HG02840 (cell line): ENCODE measurements around the gene RNF133.
"Not testable (repeated sequence)": the region's sequence is repeated elsewhere in the genome, so short reads cannot be mapped to it uniquely, and the experiment has no call there.

Experiments
- ATAC-seq: cut with Tn5 transposase; IDR thresholded peaks from one replicate; pipeline ENCODE4 v1.9.1; 2021; ENCODE audit warnings: mild to moderate bottlenecking, moderate library complexity, moderate number of reproducible peaks; ENCODE audit not compliant: unreplicated experiment, low FRiP score

The RNF133 gene

DNA sequence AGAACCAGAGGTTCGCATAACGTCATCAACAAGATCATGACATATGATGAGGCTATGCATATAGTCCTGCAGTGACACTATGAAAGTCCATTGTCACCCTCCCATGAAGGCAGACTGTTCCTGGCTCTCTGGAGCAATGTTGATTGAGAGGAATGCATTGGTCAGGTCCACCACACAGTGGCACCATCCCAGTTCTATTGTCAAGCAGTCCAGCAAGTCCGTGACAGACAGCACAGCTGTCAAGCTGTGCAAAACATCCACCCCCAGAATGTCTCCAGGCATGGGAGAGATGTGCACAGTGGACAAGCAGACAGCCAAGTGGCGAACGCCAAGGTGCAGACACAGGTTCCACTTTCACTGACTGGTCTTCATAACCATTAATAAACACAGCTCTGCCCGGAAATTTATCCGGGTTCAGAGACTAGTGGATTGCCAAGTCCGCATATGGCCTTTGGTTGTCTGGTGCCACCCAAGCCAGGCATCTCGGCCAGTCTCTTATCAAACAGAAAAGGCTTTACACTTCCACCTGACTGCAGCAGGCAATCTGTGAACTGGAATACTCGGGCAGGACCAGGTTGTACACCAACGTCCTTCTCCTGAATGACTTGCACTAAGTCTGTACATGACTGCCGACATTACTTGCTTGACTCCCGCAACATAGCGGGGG is 7.2 kb downstream of the RNF133 start:
- no peak for ATAC-seq

DNA sequence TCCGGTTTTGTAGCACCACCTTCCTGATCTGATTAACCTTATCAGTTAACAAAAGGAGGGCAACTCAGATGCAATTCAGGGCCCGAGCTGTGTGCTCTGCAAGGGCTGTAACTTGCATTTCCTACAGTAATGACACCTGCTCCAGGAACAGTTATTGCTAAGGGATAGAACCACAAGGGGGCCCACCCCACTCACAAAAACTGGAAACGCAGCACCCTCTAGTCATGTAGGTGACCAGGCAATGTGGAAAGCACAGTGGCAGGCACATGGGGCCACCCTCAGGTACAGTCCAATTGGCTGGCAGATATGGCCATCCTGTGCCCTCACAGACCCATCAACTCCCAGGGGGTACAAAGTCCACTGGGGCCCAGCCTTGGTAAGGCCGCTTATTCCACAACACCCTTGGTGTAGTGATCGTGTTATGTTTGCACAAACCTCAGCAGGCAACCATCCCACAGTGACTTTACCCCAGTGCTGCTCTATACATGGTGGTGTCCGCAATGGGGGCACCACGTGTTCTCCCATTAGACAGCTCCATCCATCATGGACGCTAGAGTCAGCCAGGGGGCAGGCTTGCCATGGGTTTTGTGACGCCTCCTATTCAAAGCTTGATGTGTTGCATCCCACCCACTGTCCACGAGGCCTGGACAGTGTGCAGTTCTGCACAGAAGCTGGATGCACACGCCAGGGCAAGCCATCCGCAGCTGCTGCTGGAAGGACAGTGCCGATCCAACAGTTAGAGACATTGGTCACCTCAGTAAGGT is 9.4 kb downstream of the RNF133 start:
- ATAC-seq, result no peak

GRCh38 chr7:122688400-122688998 is 10.4 kb downstream of the RNF133 start:
- ATAC-seq, result no peak

DNA sequence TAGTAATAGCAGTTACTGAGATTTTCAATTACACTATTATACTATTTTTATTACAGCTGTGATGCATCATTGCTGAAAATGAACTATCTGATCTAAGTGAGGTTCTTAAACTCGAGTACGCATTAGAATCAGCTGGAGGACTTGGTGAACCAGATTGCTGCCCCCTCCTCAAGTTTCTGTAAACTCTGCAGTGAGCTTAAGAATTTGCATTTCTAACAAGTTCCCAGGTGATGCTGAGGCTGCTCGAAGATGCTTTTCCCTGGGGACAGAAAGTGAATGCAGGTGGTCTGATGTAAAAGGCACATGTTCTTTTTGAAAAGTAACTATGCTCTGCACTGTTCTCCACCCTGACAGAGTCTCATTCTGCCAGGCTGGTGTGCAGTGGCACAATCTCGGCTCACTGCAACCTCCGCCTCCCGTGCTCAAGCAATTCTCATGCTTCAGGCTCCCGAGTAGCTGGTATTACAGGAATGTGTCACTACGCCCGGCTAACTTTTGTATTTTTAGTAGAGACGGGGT is 12.5 kb downstream of the RNF133 start:
- ATAC-seq, result no peak

DNA sequence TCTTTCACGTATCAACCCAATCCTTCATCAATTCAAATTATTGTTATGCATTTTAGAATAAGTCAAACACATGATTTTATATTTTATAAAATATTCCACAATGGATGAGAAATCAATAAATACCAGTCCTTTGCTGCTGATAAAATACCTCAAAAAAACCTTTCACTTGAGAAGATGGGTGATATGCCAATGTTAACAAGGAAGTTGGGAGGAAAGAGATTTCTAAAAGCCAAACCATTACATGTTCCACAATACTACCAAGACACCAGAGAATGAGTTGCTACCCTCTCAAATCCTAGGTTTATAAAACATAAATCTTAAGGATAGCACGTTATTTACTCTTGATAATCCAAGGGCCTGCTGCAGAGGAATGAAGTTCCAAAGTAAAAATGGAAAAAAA is 14.4 kb downstream of the RNF133 start:
- ATAC-seq, result no peak

DNA sequence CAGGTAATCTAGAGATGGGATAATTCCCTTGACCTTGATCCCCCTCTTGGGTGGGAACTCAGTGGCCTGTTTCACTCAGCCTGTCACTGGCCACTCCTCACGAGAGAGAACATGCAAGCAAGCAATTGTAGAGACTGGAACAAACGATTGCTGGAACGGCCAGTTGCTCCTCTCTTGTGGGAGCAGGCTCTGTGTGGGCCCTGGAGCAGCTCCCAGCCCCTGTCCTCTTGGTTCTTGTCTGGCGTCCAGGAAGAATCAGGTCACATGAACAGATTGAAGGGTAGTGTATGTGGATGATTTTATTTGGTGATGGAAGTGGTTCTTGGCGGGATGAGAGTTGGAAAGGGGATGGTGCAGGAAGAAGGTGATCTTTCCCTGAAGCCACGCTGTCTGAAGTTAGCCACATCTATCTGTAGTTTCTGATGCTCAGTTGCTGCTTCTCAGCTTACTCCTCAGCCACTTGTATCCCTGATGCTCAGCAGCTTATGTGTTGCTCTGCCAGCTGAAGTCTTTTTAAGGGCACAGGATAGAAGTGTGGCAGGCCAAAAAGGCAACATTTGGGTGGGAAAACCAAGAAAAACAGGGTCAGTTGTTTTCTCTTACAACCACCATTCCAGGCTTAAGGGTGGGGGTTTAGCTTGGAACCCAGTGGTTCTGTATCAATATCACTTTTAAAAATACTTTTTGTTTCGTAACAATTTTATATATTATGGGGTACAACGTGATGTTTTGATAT is 15.9 kb downstream of the RNF133 start:
- no peak for ATAC-seq

DNA sequence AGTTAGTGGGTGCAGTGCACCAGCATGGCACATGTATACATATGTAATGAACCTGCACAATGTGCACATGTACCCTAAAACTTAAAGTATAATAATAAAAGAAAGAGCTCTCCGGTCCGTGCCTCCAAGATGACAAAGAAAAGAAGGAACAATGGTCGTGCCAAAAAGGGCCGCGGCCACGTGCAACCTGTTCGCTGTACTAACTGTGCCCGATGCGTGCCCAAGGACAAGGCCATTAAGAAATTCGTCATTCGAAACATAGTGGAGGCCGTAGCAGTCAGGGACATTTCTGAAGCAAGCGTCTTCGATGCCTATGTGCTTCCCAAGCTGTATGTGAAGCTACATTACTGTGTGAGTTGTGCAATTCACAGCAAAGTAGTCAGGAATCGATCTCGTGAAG is 17.7 kb downstream of the RNF133 start:
- not testable (repeated sequence) for ATAC-seq

GRCh38 chr7:122679813-122680212 is 19.1 kb downstream of the RNF133 start:
- ATAC-seq, result no peak

DNA sequence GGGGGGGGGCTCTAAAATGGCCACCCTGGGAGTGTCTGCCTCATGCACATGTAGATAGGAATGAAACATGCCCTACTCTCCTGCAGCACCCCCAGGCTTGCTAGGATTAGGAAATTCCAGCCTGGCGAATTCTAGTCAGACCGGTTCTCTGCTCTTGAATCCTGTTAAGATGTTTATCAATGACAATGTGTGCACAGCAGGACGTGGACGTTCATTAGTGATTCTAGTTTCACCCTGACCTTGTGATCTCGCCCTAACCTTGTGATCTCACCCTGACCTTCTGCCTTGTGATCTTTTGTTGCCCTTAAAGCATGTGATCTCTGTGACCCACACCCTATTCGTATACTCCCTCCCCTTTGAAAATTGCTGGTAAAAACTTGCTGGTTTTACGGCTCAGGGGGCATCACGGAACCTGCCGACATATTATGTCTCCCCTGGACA is 19.6 kb downstream of the RNF133 start:
- ATAC-seq, result not testable (repeated sequence)

DNA sequence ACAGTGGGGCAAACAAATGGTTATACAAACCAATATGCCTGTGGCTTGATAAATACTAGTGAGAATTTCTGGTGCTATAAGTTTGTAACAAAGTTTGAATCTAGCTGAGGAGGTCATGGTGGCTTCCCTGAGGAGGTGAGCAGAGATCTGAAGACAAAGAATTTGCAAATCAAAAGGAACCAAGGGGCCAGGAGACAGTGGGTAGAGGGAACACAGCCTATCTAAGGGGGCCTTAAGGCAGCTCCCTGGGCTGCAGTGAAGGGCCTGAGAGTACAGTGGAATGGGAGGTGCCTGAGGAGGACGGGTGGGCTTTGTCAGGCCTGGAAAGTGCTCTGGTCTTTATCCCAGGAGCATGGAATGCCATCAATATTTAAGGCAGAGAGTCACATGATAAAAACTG is 21.8 kb downstream of the RNF133 start:
- no peak for ATAC-seq

GRCh38 chr7:122676466-122676865 is 22.5 kb downstream of the RNF133 start:
- ATAC-seq, result no peak

DNA sequence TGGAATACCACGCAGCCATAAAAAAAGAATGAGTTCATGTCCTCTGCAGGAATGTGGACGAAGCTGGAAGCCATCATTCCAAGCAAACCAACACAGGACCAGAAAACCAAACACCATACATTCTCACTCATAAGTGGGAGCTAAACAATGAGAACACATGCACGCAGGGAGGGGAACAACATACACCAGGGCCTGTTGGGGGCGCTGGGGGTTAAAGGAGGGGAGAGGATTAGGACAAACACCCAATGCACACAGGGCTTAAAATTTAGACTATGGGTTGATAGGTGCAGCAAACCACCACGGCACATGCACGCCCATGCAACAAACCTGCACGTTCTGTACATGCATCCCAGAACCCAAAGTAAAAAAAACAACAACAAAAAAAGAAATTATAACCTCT is 23.3 kb downstream of the RNF133 start:
- no peak for ATAC-seq

- no peak for ATAC-seq
Observed at GRCh38 chr7:122675011-122675410, 23.9 kb downstream of the RNF133 start.

GRCh38 chr7:122674502-122674901 is 24.4 kb downstream of the RNF133 start:
- no peak for ATAC-seq

GRCh38 chr7:122673951-122674350 is 25.0 kb downstream of the RNF133 start:
- no peak for ATAC-seq

DNA sequence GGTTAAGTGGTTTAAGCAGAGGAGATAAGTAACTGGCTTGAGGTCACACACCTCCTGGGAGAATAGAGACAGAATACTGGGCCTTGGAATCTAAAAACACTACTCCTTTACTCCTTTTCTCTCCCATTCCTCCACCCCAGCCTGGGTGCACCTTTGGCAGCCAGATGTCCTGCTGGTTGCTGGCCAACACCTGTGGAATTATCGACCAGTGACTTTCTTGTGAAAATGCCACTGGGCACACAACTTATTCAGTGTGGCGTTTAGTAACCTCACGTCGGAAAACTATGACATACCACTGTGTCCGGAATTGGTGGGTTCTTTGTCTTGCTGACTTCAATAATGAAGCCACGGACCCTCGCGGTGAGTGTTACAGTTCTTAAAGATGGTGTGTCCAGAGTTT is 26.4 kb downstream of the RNF133 start:
- ATAC-seq, result no peak

- no peak for ATAC-seq
Observed at GRCh38 chr7:122663733-122664132, 35.2 kb downstream of the RNF133 start.

DNA sequence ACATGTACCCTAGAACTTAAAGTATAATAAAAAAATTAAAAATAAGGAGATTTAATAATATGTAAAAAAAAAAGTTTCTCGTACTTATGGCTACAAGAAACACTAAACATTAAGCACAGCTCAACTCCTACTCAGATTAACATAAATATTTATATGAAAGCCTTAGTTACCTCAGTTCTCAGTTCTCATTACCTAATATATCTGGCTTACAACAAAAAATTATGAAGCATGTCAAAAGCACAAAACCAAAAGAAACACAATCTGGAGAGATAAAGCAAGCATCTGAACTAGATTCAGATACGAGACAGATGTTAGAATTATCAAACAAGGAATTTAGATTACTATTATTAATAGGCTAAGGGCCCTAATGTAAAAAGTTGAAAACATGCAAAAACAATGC is 40.1 kb downstream of the RNF133 start:
- ATAC-seq, result no peak

- no peak for ATAC-seq
Observed at GRCh38 chr7:122653685-122654084, 45.2 kb downstream of the RNF133 start.

- ATAC-seq, result no peak
Observed at GRCh38 chr7:122652876-122653275, 46.0 kb downstream of the RNF133 start.

GRCh38 chr7:122651451-122651850 is 47.5 kb downstream of the RNF133 start:
- ATAC-seq, result no peak
